Upper lobe of right lung (tissue), 1 donor: ENCODE results near the gene MTCL1. TPM values are rescaled to one million over a fixed set of nuclear protein-coding genes. Genes with fewer than 3 reads are reported as not detected.
A peak's percentile ranks its signal among the peaks of the same experiment; 100 is the strongest.

ENCODE experiments used
- ATAC-seq: fragments of 200-7000 bp; cut with Tn5 transposase; one replicate; pipeline ENCODE4 v1.9.1; 2020; ENCODE audit warnings: mild to moderate bottlenecking, moderate library complexity
- DNase-seq: peaks from one replicate; pipeline ENCODE4 v3.0.0-alpha.2; 2020
- H3K27ac ChIP-seq: fragments of 200-600 bp; one replicate; pipeline ENCODE4 v1.8.0; 2022
- H3K27me3 ChIP-seq: fragments of 200-600 bp; one replicate; pipeline ENCODE4 v1.8.0; 2022; ENCODE audit warnings: mild to moderate bottlenecking
- H3K36me3 ChIP-seq: fragments of 200-600 bp; one replicate; pipeline ENCODE4 v1.8.0; 2022
- H3K4me1 ChIP-seq: fragments of 200-600 bp; one replicate; pipeline ENCODE4 v1.8.0; 2022
- H3K4me3 ChIP-seq: fragments of 200-600 bp; one replicate; pipeline ENCODE4 v1.8.0; 2022; ENCODE audit warnings: mild to moderate bottlenecking
- H3K9me3 ChIP-seq: fragments of 200-600 bp; one replicate; pipeline ENCODE4 v1.8.0; 2022
- CTCF ChIP-seq: fragments of 200-600 bp; IDR thresholded peaks from one replicate; pipeline ENCODE4 v1.8.0; 2022; ENCODE audit warnings: antibody characterized with exemption
- intact Hi-C: fragments of 100-400 bp; cut with DNase I; formaldehyde crosslinking; loops from one replicate; pipeline ENCODE4 v1.11.0; 2022
- long read RNA-seq: library from polyadenylated mRNA; unstranded; transcript quantifications from one replicate; pipeline ENCODE4 v2.0.0, GENCODE V29; 2021
- total RNA-seq: library from RNA; stranded (reverse); fragmentation: NEBNext Ultra II Directional; extraction: Animal tissue kit (Norgen Biotek cat#: 25700); gene quantifications from one replicate; pipeline ENCODE4 v1.2.1, GENCODE V29; 2021
- donor health status: DM: no; HTN: yes; CAD: no; lungs with severe emphysema.

Gene MTCL1
- 10.1 TPM for total RNA-seq
- long read RNA-seq, partial matches to known transcripts, result 4 of 7 reads
- long read RNA-seq, other reads (novel, unspliced or antisense), result 2 of 7 reads

GRCh38 chr18:8705238-8705960 is at the start of gene MTCL1:
TSS of gene MTCL1 (plus strand) at chr18:8705556. CDS start at chr18:8705661, 105 bp downstream.
- Histone ChIP-seq H3K27ac (peak within 1 kb of the TSS; percentile 82), H3K4me3 (peak within 1 kb of the TSS; percentile 71), H3K27me3 (no peaks in the 10 kb centered on the region), H3K4me1 (peaks cover 17% of the 10 kb centered on the region), H3K36me3 (no peaks in the 10 kb centered on the region), H3K9me3 (no peaks in the 10 kb centered on the region)
- ATAC-seq, result peak; percentile 15
- peak; percentile 75 for DNase-seq
- no peak for TF ChIP-seq CTCF
- intact Hi-C loops, result no loop called here

GRCh38 chr18:8656232-8656631 is 49.1 kb upstream of the MTCL1 start:
- H3K27ac ChIP-seq, result no peak overlapping the region
- DNase-seq (no peak), ATAC-seq (no peak)
- H3K36me3 ChIP-seq, result no peaks in the 10 kb centered on the region
- H3K4me1 ChIP-seq, result no peaks in the 10 kb centered on the region
- H3K9me3 ChIP-seq, result no peaks in the 10 kb centered on the region
- no peak overlapping the region for H3K4me3 ChIP-seq
- H3K27me3 ChIP-seq, result no peaks in the 10 kb centered on the region
- TF ChIP-seq CTCF, result no peak
- intact Hi-C loops, result no loop called here

GRCh38 chr18:8657050-8657820 is 48.1 kb upstream of the MTCL1 start:
- Histone ChIP-seq H3K4me3 (no peak overlapping the region), H3K27ac (no peak overlapping the region), H3K36me3 (no peaks in the 10 kb centered on the region), H3K27me3 (peaks cover 4% of the 10 kb centered on the region), H3K9me3 (no peaks in the 10 kb centered on the region), H3K4me1 (peaks cover 4% of the 10 kb centered on the region)
- DNase-seq, result no peak
- no peak for TF ChIP-seq CTCF
- ATAC-seq, result no peak
- intact Hi-C loops, result no loop called here

- intact Hi-C loops, result no loop called here
- TF ChIP-seq CTCF, result no peak
- Histone ChIP-seq H3K4me1 (peaks cover 4% of the 10 kb centered on the region), H3K27ac (no peak overlapping the region), H3K27me3 (peaks cover 4% of the 10 kb centered on the region), H3K36me3 (no peaks in the 10 kb centered on the region), H3K4me3 (no peak overlapping the region), H3K9me3 (no peaks in the 10 kb centered on the region)
- ATAC-seq (no peak), DNase-seq (no peak)
These were observed 47.4 kb upstream of the MTCL1 start for GRCh38 chr18:8657873-8658470.

GRCh38 chr18:8658858-8659485 is 46.4 kb upstream of the MTCL1 start:
- Histone ChIP-seq H3K4me1 (peaks cover 4% of the 10 kb centered on the region), H3K9me3 (no peaks in the 10 kb centered on the region), H3K27ac (no peak overlapping the region), H3K27me3 (peaks cover 4% of the 10 kb centered on the region), H3K4me3 (no peak overlapping the region), H3K36me3 (no peaks in the 10 kb centered on the region)
- ATAC-seq (no peak), DNase-seq (no peak)
- TF ChIP-seq CTCF, result no peak
- intact Hi-C loops, result no loop called here
